ENCODE data around the gene ACCSL.

DNA sequence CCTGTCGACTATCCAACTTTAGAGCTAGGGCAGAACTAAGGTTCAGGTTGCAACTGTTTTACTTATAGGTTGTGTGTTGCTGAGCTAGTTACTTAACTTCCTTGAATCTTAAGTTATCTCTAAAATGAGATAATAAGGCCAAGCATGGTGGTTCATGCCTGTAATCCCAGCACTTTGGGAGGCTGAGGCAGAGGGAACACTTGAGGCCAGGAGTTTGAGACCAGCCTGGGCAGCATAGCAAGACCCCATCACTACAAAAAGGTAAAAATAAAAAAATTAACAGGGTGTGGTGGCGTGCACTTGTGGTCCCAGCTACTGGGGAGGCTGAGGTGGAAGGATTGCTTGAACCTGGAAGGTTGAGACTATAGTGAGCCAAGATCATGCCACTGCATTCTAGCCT lies 20.4 kb downstream of the ACCSL start:
- TF ChIP-seq POLR2AphosphoS5 (IDR thresholded peaks at IDR 0.05) (no peak), POLR2A (IDR thresholded peaks at IDR 0.05) (no peak), EP300 (IDR thresholded peaks at IDR 0.05; ENCODE audit: low read depth) (no peak)
- TF ChIP-seq, protein P1, sequence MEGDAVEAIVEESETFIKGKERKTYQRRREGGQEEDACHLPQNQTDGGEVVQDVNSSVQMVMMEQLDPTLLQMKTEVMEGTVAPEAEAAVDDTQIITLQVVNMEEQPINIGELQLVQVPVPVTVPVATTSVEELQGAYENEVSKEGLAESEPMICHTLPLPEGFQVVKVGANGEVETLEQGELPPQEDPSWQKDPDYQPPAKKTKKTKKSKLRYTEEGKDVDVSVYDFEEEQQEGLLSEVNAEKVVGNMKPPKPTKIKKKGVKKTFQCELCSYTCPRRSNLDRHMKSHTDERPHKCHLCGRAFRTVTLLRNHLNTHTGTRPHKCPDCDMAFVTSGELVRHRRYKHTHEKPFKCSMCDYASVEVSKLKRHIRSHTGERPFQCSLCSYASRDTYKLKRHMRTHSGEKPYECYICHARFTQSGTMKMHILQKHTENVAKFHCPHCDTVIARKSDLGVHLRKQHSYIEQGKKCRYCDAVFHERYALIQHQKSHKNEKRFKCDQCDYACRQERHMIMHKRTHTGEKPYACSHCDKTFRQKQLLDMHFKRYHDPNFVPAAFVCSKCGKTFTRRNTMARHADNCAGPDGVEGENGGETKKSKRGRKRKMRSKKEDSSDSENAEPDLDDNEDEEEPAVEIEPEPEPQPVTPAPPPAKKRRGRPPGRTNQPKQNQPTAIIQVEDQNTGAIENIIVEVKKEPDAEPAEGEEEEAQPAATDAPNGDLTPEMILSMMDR (IDR thresholded peaks at IDR 0.05) = no peak
